Measurements from ENCODE around the gene MYO15A. TPM values are rescaled to one million over a fixed set of nuclear protein-coding genes. Genes with fewer than 3 reads are reported as not detected.

The MYO15A gene
- total RNA-seq, 1 experiment from 2014 or later: 0.36 TPM

GRCh38 chr17:18117533-18117932, 9.0 kb downstream of the MYO15A start:
- ATAC-seq (no peak), DNase-seq (ENCODE audit: low read depth, low spot score) (no peak)
- no peak for TF ChIP-seq POLR2AphosphoS5 (IDR thresholded peaks at IDR 0.05; ENCODE audit: low read depth, low read length)
- TF ChIP-seq REST (IDR thresholded peaks at IDR 0.05; ENCODE audit: insufficient read depth in 1 of 2, low read depth in 2 of 2, low read length in 1 of 2): no peak
- TF ChIP-seq SIN3A (IDR thresholded peaks at IDR 0.05; ENCODE audit: borderline replicate concordance, insufficient read depth, low read depth, low read length): no peak
- no peak for TF ChIP-seq CTCF (IDR thresholded peaks at IDR 0.05)
- no peak for TF ChIP-seq TCF7L2 (IDR thresholded peaks at IDR 0.05; ENCODE audit: low read depth, low read length)
- Histone ChIP-seq H3K4me1 (ENCODE audit: control insufficient read depth, insufficient read depth, low read length) (no peaks in the 10 kb centered on the region), H3K4me3 (ENCODE audit: low read depth in 2 of 2, low read length in 2 of 2) (no peak overlapping the region), H3K27me3 (ENCODE audit: control insufficient read depth, insufficient read depth, low read length) (no peaks in the 10 kb centered on the region), H3K36me3 (ENCODE audit: control insufficient read depth, insufficient read depth, low read length) (no peaks in the 10 kb centered on the region), H3K27ac (ENCODE audit: low read length) (no peak overlapping the region), H3K9me3 (ENCODE audit: control insufficient read depth, insufficient read depth, low read depth, low read length) (no peaks in the 10 kb centered on the region)
- no TSS peak for BruUV-seq (replicated peaks)
- in situ Hi-C loops (cut with HindIII; ENCODE audit: low pct_unique_long_range_greater_than_20kb, low sequenced_read_pairs) (no loop called here), intact Hi-C loops (cut with micrococcal nuclease; ENCODE audit: unreplicated experiment) (no loop called here)
- POLR2A ChIA-PET: interaction anchor here (0.5 to 0.6 kb wide), 2 partner anchors 21 to 38 kb away, joined by 3 read pairs; no protein-coding TSS in a partner anchor
- CTCF ChIA-PET: no interaction called here

GRCh38 chr17:18117982-18118975, 9.7 kb downstream of the MYO15A start:
- POLR2A ChIA-PET: no interaction called here
- no TSS peak for BruUV-seq (replicated peaks)
- CTCF ChIA-PET: no interaction called here
- Histone ChIP-seq H3K27ac (ENCODE audit: low read length) (no peak overlapping the region), H3K27me3 (ENCODE audit: control insufficient read depth, insufficient read depth, low read length) (no peaks in the 10 kb centered on the region), H3K36me3 (ENCODE audit: control insufficient read depth, insufficient read depth, low read length) (no peaks in the 10 kb centered on the region), H3K4me3 (ENCODE audit: low read depth in 2 of 2, low read length in 2 of 2) (no peak overlapping the region), H3K9me3 (ENCODE audit: control insufficient read depth, insufficient read depth, low read depth, low read length) (no peaks in the 10 kb centered on the region), H3K4me1 (ENCODE audit: control insufficient read depth, insufficient read depth, low read length) (no peaks in the 10 kb centered on the region)
- no peak for TF ChIP-seq TCF7L2 (IDR thresholded peaks at IDR 0.05; ENCODE audit: low read depth, low read length)
- no peak for TF ChIP-seq SIN3A (IDR thresholded peaks at IDR 0.05; ENCODE audit: borderline replicate concordance, insufficient read depth, low read depth, low read length)
- no peak for TF ChIP-seq CTCF (IDR thresholded peaks at IDR 0.05)
- no peak for TF ChIP-seq POLR2AphosphoS5 (IDR thresholded peaks at IDR 0.05; ENCODE audit: low read depth, low read length)
- TF ChIP-seq REST (IDR thresholded peaks at IDR 0.05; ENCODE audit: insufficient read depth in 1 of 2, low read depth in 2 of 2, low read length in 1 of 2): no peak
- DNase-seq (ENCODE audit: low read depth, low spot score) (no peak), ATAC-seq (no peak)
- in situ Hi-C loops (cut with HindIII; ENCODE audit: low pct_unique_long_range_greater_than_20kb, low sequenced_read_pairs): no loop called here
- intact Hi-C loops (cut with micrococcal nuclease; ENCODE audit: unreplicated experiment): no loop called here

Data from Panc1 (cell line).